ENCODE measurements around the gene BNIP1. TPM values are rescaled to one million over a fixed set of nuclear protein-coding genes. Genes with fewer than 3 reads are reported as not detected.

BNIP1 gene
- total RNA-seq, 2 donors from 2014 or later = 7.2 to 11.6 TPM

DNA sequence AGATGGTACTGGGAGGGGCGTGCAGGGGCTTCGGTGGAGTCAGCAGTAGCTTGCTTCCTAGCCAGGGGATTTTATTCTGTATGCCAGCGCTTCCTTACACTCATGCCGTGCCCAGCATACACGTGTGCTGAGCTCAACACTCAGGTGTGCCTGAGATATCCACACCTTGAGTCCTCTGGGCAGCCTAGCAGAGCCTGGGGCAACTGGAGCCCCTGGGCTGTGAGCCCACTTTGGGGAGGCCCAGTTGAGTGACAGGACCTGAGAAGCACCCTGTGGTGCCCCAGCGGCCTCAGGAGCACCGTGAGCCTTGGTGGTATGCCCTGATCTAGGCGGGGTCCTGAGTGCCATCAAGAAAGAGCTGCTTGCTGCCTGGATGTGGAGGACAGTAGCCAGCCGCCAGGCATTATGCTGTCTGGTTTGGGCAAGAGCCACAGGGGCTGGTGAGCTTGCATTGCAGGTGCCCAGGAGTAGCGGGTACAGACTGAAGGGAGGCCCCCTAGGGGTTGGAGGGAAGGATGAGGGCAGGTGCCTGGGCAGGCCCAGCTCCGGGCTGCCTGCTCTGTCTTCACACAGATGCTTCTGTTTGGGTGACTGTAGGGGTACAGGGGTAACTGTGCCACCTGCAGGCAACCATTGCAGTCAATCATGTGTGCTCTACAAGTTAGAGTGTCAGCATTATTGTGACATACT lies 42.9 kb downstream of the BNIP1 start:
- Histone ChIP-seq H3K4me1 (no peaks in the 10 kb centered on the region), H3K27me3 (no peaks in the 10 kb centered on the region), H3K36me3 (no peaks in the 10 kb centered on the region), H3K4me3 (no peak overlapping the region), H3K9me3 (no peaks in the 10 kb centered on the region), H3K27ac (no peak overlapping the region)
- TF ChIP-seq, protein P1, sequence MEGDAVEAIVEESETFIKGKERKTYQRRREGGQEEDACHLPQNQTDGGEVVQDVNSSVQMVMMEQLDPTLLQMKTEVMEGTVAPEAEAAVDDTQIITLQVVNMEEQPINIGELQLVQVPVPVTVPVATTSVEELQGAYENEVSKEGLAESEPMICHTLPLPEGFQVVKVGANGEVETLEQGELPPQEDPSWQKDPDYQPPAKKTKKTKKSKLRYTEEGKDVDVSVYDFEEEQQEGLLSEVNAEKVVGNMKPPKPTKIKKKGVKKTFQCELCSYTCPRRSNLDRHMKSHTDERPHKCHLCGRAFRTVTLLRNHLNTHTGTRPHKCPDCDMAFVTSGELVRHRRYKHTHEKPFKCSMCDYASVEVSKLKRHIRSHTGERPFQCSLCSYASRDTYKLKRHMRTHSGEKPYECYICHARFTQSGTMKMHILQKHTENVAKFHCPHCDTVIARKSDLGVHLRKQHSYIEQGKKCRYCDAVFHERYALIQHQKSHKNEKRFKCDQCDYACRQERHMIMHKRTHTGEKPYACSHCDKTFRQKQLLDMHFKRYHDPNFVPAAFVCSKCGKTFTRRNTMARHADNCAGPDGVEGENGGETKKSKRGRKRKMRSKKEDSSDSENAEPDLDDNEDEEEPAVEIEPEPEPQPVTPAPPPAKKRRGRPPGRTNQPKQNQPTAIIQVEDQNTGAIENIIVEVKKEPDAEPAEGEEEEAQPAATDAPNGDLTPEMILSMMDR (IDR thresholded peaks at IDR 0.05) = no peak
- no peak for DNase-seq (ENCODE audit: low spot score)

DNA sequence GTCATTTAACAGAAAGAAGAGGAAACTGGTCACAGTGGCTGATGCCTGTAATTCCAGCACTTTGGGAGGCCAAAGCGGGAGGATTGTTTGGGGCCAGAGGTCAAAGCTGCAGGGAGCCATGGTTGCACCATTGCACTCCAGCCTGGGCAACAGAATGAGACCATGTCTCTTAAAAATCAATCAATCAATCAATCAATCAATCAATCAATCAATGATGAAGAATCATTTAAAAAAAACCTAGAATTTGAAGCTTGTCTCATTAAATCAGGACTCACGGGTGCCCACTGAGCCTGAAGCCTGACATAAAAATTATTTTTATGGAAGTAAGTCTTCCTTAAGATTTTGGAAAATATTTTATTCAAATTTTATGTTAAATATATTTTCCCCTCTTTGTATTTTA lies 43.9 kb downstream of the BNIP1 start:
- H3K27me3 ChIP-seq = no peaks in the 10 kb centered on the region
- no peaks in the 10 kb centered on the region for H3K4me1 ChIP-seq
- H3K9me3 ChIP-seq = no peaks in the 10 kb centered on the region
- H3K4me3 ChIP-seq = no peak overlapping the region
- TF ChIP-seq, protein P1 (IDR thresholded peaks at IDR 0.05) = no peak
- DNase-seq (ENCODE audit: low spot score) = no peak
- no peak overlapping the region for H3K27ac ChIP-seq
- H3K36me3 ChIP-seq = no peaks in the 10 kb centered on the region

DNA sequence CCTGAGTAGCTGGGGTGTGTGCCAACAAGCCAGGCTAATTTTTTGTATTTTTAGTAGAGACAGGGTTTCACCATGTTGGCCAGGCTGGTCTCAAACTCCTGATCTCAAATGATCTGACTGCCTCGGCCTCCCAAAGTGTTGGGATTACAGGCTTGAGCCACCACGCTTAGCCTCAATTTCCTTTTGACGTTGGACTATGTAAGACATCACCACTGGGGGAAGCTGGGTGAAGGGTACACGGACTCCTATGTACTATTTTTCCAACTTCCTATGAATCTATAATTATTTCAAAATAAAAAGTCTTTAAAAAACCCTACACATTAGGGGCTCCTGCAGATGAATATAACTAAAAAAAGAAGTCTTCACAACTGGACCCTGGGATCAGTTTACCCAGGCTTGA lies 46.7 kb downstream of the BNIP1 start:
- no peak for DNase-seq (ENCODE audit: low spot score)
- Histone ChIP-seq H3K27ac (no peak overlapping the region), H3K4me1 (peaks cover 0 to 2% of the 10 kb centered on the region in 2 donors), H3K27me3 (no peaks in the 10 kb centered on the region), H3K36me3 (no peaks in the 10 kb centered on the region), H3K9me3 (no peaks in the 10 kb centered on the region), H3K4me3 (no peak overlapping the region)
- TF ChIP-seq, protein P1 (IDR thresholded peaks at IDR 0.05) = no peak

DNA sequence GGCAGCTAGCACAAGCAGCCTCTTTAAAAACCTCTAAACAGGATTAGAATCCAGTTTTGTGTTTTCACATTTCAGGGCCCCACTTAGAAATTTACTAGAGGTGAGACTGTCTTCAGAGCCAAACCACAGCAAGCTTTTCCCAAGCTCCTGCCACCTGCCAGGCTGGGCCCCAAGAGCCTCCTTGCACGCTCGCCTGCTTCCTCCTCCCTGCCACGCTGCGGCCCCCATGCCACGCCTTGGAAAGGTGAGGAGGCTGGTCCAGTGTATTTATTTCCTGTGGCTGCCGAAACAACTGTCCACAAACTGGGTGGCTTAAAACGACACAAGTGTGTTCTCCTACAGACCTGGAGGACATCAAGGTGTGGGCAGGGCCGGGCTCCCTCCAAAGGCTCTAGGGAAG lies 47.2 kb downstream of the BNIP1 start:
- Histone ChIP-seq H3K4me1 (peaks cover 0 to 8% of the 10 kb centered on the region in 2 donors), H3K4me3 (no peak overlapping the region), H3K27me3 (no peaks in the 10 kb centered on the region), H3K27ac (no peak overlapping the region), H3K9me3 (no peaks in the 10 kb centered on the region), H3K36me3 (no peaks in the 10 kb centered on the region)
- no peak for DNase-seq (ENCODE audit: low spot score)
- TF ChIP-seq, protein P1 (IDR thresholded peaks at IDR 0.05) = no peak

DNA sequence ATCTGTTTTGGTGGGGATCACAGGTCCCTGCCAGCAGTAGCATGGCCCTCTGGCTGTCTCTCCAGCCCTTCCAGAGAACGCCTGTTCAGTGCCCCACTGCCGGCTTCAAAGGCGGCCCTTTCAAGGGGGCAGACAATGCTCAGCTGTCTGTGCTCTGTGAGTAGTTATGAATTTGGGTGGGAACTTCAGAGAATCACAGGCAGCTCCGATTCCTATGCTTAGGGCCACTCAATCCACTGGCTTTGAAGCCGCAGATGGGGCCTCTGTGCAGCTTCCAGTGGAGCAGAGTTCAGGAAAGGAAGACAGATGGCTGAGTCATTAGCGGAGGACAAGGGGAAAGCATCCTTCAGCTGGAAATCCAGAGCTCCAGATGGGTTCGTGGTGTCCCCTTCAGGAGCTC lies 48.2 kb downstream of the BNIP1 start:
- TF ChIP-seq, protein P1 (IDR thresholded peaks at IDR 0.05) = no peak
- H3K27ac ChIP-seq = no peak overlapping the region
- peaks cover 0 to 17% of the 10 kb centered on the region in 2 donors for H3K4me1 ChIP-seq
- no peaks in the 10 kb centered on the region for H3K9me3 ChIP-seq
- no peaks in the 10 kb centered on the region for H3K27me3 ChIP-seq
- no peaks in the 10 kb centered on the region for H3K36me3 ChIP-seq
- DNase-seq (ENCODE audit: low spot score) = no peak
- H3K4me3 ChIP-seq = no peak overlapping the region

All from right atrium auricular region (tissue), 2 donors.